CD4-positive, alpha-beta T cell (primary cell): ENCODE data around the gene SREK1IP1. TPM values are rescaled to one million over a fixed set of nuclear protein-coding genes. Genes with fewer than 3 reads are reported as not detected.

Experiments
- ATAC-seq: fragments of 200-7000 bp; cut with Tn5 transposase; one replicate; pipeline ENCODE4 v1.10.0; 2022; ENCODE audit warnings: mild to moderate bottlenecking; ENCODE audit not compliant: poor library complexity
- CTCF ChIA-PET: fragments of 350-600 bp; sonication (Branson Sonifier 250); formaldehyde crosslinking; loops from one replicate; lab custom pipeline; 2021; ENCODE audit warnings: antibody characterized with exemption, inconsistent platforms; lab: Charles Lee
- POLR2A ChIA-PET: fragments of 350-600 bp; sonication (Branson Sonifier 250); formaldehyde crosslinking; loops from one replicate; lab custom pipeline; 2021; ENCODE audit warnings: antibody characterized with exemption, inconsistent platforms; lab: Charles Lee
- DNase-seq, 14 experiments: peaks; one replicate each; pipeline ENCODE4 v3.0.0-alpha.2; 2013 to 2020; ENCODE audit warnings: mixed read lengths in 2 of 14
- H3K27ac ChIP-seq, 2 donors: one replicate each; pipeline versions ENCODE4 v1.5.1 to v1.7.0; 2013; ENCODE audit warnings: low read length in 2 of 2, low read depth in 1 of 2, mild to moderate bottlenecking in 1 of 2
- H3K27me3 ChIP-seq, 2 experiments: 1 replicate in 1 of 2; 2 replicates in 1 of 2; pipeline versions ENCODE4 v1.6.1 to v1.7.0; 2013; ENCODE audit warnings: low read length in 2 of 2, control low read depth in 1 of 2, mild to moderate bottlenecking in 1 of 2, moderate library complexity in 1 of 2; ENCODE audit not compliant: insufficient read depth in 2 of 2, control insufficient read depth in 1 of 2
- H3K36me3 ChIP-seq: one replicate; pipeline ENCODE4 v1.6.1; 2013; ENCODE audit warnings: low read length, control low read depth; ENCODE audit not compliant: insufficient read depth
- H3K4me1 ChIP-seq: one replicate; pipeline ENCODE4 v1.6.1; 2013; ENCODE audit warnings: low read length, control low read depth; ENCODE audit not compliant: insufficient read depth
- H3K4me3 ChIP-seq: one replicate; pipeline ENCODE4 v1.5.1; 2013; ENCODE audit warnings: mild to moderate bottlenecking, low read length, moderate library complexity
- H3K9me3 ChIP-seq, 2 experiments: 1 replicate in 1 of 2; 2 replicates in 1 of 2; pipeline versions ENCODE4 v1.6.1 to v1.7.0; 2013; ENCODE audit warnings: low read length in 2 of 2, mild to moderate bottlenecking in 2 of 2, control low read depth in 1 of 2, moderate library complexity in 1 of 2; ENCODE audit not compliant: control insufficient read depth in 1 of 2, insufficient read depth in 1 of 2
- H3K27ac Mint-ChIP-seq: one replicate; pipeline ENCODE4 v1.8.0; 2020; ENCODE audit warnings: mixed read lengths
- H3K27me3 Mint-ChIP-seq: one replicate; pipeline ENCODE4 v1.8.0; 2021; ENCODE audit warnings: mixed read lengths
- H3K36me3 Mint-ChIP-seq: one replicate; pipeline ENCODE4 v1.8.0; 2021; ENCODE audit warnings: low read depth, mixed read lengths
- H3K4me1 Mint-ChIP-seq: one replicate; pipeline ENCODE4 v1.8.0; 2021; ENCODE audit warnings: low read depth, mixed read lengths
- H3K4me3 Mint-ChIP-seq: one replicate; pipeline ENCODE4 v1.8.0; 2020; ENCODE audit warnings: mild to moderate bottlenecking, mixed read lengths
- H3K9me3 Mint-ChIP-seq: one replicate; pipeline ENCODE4 v1.8.0; 2020; ENCODE audit warnings: mixed read lengths
- intact Hi-C, 2 experiments: fragments of 100-400 bp; cut with DNase I in 1 of 2; cut with micrococcal nuclease in 1 of 2; formaldehyde crosslinking; loops; one replicate each; pipeline versions ENCODE4 v1.15.1 to v1.9.0; 2023 to 2025; cut with DNase I, micrococcal nuclease
- total RNA-seq, 174 experiments: library from RNA in 2 of 174; stranded (reverse) in 2 of 174; gene quantifications; one replicate each; pipeline ENCODE4 v1.2.3 and lab custom pipeline; 2021 to 2026
- TF ChIP-seq, protein P1 (sequence below): fragments of 200-600 bp; IDR thresholded peaks from one replicate; pipeline ENCODE4 v1.8.0; 2022; ENCODE audit warnings: antibody characterized with exemption, mild to moderate bottlenecking

SREK1IP1 gene
- total RNA-seq, 2 experiments from 2014 or later = 18.4 to 21.4 TPM

DNA sequence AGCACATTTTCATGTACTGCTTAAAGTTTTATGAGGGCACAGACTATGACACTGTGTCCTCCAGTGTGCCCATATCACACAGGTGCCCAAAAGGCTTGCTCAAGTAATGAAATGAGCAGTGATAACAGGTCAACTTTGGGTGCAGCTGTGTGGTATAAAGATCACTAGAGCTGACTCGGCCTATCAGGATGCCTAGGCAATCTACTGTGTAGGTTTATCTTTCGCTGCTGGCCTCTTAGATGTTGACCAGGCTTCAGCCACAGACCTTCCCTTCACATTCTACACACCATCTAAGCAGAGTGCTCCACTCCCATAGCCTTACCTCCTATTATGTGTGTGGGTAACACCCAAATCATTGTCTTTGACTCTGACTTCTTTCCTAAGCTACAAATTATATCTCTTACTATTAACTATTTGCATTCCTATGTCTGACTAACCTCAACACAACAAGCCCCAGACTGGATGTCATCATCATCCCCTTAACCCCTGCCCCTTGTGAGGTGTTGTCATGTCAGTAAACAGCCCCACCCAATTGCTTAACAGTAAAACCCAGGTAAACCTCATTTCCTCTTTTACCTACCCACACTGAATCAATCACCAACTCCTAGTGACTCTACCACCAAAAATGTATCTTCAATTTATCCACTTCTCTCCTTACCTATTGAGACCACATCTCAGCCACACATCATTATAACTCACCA is 2.5 kb downstream of the SREK1IP1 start:
- Mint-ChIP-seq H3K27me3 (no peaks in the 10 kb centered on the region), H3K9me3 (no peaks in the 10 kb centered on the region), H3K4me3 (peak overlapping the region; percentile 21), H3K27ac (peak overlapping the region; percentile 10), H3K36me3 (peaks cover 42% of the 10 kb centered on the region), H3K4me1 (peaks cover 74% of the 10 kb centered on the region)
- Histone ChIP-seq H3K27ac (no peak overlapping the region), H3K4me1 (peaks cover 27% of the 10 kb centered on the region), H3K36me3 (peaks cover 16% of the 10 kb centered on the region), H3K9me3 (no peaks in the 10 kb centered on the region), H3K4me3 (no peak overlapping the region), H3K27me3 (no peaks in the 10 kb centered on the region)
- ATAC-seq = no peak
- intact Hi-C loops = loop anchor here in 1 of 2 experiments (2.0 kb wide), 1 partner anchor 797 kb away; the partner anchor contains the start of genes CENPK and PPWD1
- POLR2A ChIA-PET = no interaction called here
- CTCF ChIA-PET = no interaction called here
- TF ChIP-seq, protein P1, sequence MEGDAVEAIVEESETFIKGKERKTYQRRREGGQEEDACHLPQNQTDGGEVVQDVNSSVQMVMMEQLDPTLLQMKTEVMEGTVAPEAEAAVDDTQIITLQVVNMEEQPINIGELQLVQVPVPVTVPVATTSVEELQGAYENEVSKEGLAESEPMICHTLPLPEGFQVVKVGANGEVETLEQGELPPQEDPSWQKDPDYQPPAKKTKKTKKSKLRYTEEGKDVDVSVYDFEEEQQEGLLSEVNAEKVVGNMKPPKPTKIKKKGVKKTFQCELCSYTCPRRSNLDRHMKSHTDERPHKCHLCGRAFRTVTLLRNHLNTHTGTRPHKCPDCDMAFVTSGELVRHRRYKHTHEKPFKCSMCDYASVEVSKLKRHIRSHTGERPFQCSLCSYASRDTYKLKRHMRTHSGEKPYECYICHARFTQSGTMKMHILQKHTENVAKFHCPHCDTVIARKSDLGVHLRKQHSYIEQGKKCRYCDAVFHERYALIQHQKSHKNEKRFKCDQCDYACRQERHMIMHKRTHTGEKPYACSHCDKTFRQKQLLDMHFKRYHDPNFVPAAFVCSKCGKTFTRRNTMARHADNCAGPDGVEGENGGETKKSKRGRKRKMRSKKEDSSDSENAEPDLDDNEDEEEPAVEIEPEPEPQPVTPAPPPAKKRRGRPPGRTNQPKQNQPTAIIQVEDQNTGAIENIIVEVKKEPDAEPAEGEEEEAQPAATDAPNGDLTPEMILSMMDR = no peak
- DNase-seq = no peak

DNA sequence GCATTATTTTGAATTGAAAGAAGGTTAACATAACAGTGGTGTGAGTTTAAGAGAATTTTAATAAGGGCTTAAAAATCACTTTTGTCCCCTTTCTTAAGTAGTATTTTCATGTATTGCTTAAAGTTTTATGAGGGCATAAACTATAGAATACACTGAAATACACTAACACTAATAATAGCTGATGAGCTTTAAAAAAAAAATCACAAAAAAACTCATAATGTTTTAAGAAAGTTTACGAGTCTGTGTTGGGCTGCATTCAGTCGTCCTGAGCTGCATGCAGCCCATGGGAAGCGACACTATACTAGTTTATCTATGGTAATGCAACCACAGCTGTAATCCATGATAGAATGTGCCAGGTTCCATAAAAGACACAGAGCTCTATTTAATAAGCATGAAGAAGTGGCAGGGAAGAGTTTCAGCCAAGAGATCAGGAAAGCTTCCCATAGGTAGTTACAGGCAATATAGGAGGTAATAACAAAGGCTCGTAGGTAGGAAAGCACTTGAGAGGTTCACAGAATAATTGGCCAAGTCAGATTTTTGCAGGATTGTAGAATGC is 4.5 kb downstream of the SREK1IP1 start:
- H3K27ac Mint-ChIP-seq = no peak overlapping the region
- Histone ChIP-seq H3K27me3 (no peaks in the 10 kb centered on the region), H3K36me3 (peaks cover 22% of the 10 kb centered on the region), H3K4me1 (peaks cover 21% of the 10 kb centered on the region), H3K4me3 (no peak overlapping the region), H3K9me3 (no peaks in the 10 kb centered on the region), H3K27ac (no peak overlapping the region)
- peaks cover 74% of the 10 kb centered on the region for H3K4me1 Mint-ChIP-seq
- no peaks in the 10 kb centered on the region for H3K9me3 Mint-ChIP-seq
- H3K36me3 Mint-ChIP-seq = peaks cover 61% of the 10 kb centered on the region
- DNase-seq = no peak
- CTCF ChIA-PET = no interaction called here
- ATAC-seq = no peak
- no peaks in the 10 kb centered on the region for H3K27me3 Mint-ChIP-seq
- peak overlapping the region; percentile 43 for H3K4me3 Mint-ChIP-seq
- intact Hi-C loops = no loop called here
- TF ChIP-seq, protein P1 = no peak
- POLR2A ChIA-PET = no interaction called here

DNA sequence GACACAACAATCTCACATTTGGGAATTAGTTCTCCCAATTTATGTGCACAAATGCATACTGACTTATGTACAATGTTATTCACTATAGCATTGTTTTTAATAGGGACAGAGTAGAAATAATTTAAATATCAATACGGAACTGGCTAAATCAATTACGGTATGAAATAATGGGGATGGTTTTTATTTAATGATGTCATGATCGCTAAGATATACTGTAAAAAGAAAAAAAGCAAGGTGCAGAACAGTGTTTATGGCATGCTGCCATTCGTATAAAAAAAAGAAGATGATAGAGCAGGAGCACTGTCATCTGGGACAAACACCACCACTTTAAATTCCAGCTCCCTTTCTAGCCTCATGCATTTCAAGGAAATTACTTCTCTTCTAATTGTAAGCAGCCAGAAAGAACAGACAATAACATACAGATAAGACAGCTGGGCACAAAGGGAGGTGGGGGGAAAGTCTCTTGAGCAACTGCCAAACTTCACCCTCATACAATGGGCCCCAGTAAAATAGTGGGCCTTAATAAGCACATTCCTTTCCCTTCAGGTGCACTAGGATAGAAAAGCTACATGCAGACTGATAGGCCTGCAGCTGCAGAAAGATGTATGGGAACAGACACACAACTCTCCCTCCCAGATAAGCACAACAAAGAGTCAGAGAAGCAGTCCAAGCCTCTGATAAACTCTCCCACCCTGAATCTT is 8.4 kb downstream of the SREK1IP1 start:
- H3K27me3 ChIP-seq = no peaks in the 10 kb centered on the region
- TF ChIP-seq, protein P1 = no peak
- H3K4me1 Mint-ChIP-seq = peaks cover 55% of the 10 kb centered on the region
- H3K9me3 Mint-ChIP-seq = no peaks in the 10 kb centered on the region
- H3K27me3 Mint-ChIP-seq = no peaks in the 10 kb centered on the region
- intact Hi-C loops = no loop called here
- DNase-seq (no peak), ATAC-seq (no peak)
- H3K27ac Mint-ChIP-seq = no peak overlapping the region
- H3K36me3 Mint-ChIP-seq = peaks cover 61% of the 10 kb centered on the region
- H3K4me1 ChIP-seq = no peaks in the 10 kb centered on the region
- H3K4me3 ChIP-seq = no peak overlapping the region
- no peak overlapping the region for H3K27ac ChIP-seq
- H3K4me3 Mint-ChIP-seq = no peak overlapping the region
- H3K36me3 ChIP-seq = peaks cover 22% of the 10 kb centered on the region
- POLR2A ChIA-PET = interaction anchor here (1.2 kb wide), 1 partner anchor 8 kb away, joined by 3 read pairs; the partner anchor contains the start of genes CWC27 and SREK1IP1
- no peaks in the 10 kb centered on the region for H3K9me3 ChIP-seq
- CTCF ChIA-PET = no interaction called here
